Activated T-cell treated with anti-CD3 and anti-CD28 coated beads, Interleukin-2, amount 50 U/mL, for 24 hours (primary cell): ENCODE results near the gene SMYD3.
"Not testable (repeated sequence)": the region's sequence is repeated elsewhere in the genome, so short reads cannot be mapped to it uniquely, and the experiment has no call there.

Experiments used
- DNase-seq: peaks from one replicate; pipeline ENCODE4 v3.0.0-alpha.2; 2020
- H3K27ac Mint-ChIP-seq: 2 replicates; pipeline ENCODE4 v1.8.0; 2020; ENCODE audit warnings: mild to moderate bottlenecking, mixed read lengths
- H3K27me3 Mint-ChIP-seq: 2 replicates; pipeline ENCODE4 v1.8.0; 2020; ENCODE audit warnings: mixed read lengths
- H3K36me3 Mint-ChIP-seq: 2 replicates; pipeline ENCODE4 v1.8.0; 2020; ENCODE audit warnings: low read depth, mixed read lengths
- H3K4me1 Mint-ChIP-seq: 2 replicates; pipeline ENCODE4 v1.8.0; 2020; ENCODE audit warnings: low read depth, mixed read lengths
- H3K4me3 Mint-ChIP-seq: 2 replicates; pipeline ENCODE4 v1.8.0; 2020; ENCODE audit warnings: mild to moderate bottlenecking, moderate library complexity, mixed read lengths
- H3K9me3 Mint-ChIP-seq: 2 replicates; pipeline ENCODE4 v1.8.0; 2020; ENCODE audit warnings: mixed read lengths

Gene SMYD3

GRCh38 chr1:245965398-245965797 is 541.7 kb downstream of the SMYD3 start:
- no peak for DNase-seq
- Mint-ChIP-seq H3K27me3 (no peaks in the 10 kb centered on the region), H3K27ac (no peak overlapping the region), H3K4me1 (peaks cover 10% of the 10 kb centered on the region), H3K4me3 (no peak overlapping the region), H3K9me3 (no peaks in the 10 kb centered on the region), H3K36me3 (no peaks in the 10 kb centered on the region)

DNA sequence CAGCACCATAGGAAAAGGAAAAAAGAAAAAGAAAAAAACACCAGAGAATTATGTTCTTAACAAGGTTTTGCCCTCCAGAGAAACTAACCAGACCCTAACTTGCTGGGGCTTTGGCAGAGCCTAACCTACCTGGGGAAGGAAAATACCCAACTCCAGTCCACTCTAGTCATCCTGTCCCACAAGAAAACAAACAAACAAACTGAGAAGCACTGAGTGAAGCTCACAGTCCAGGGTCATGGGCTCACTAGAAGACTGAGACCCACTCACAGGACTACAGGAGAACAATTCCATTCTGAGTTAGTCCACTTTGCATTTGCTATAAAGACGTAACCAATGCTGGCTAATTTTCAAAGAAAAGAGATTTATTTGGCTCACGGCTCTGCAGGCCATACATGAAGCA is 543.4 kb downstream of the SMYD3 start:
- peaks cover 10% of the 10 kb centered on the region for H3K4me1 Mint-ChIP-seq
- H3K9me3 Mint-ChIP-seq, result no peaks in the 10 kb centered on the region
- no peak overlapping the region for H3K27ac Mint-ChIP-seq
- no peaks in the 10 kb centered on the region for H3K27me3 Mint-ChIP-seq
- no peak for DNase-seq
- no peaks in the 10 kb centered on the region for H3K36me3 Mint-ChIP-seq
- no peak overlapping the region for H3K4me3 Mint-ChIP-seq

DNA sequence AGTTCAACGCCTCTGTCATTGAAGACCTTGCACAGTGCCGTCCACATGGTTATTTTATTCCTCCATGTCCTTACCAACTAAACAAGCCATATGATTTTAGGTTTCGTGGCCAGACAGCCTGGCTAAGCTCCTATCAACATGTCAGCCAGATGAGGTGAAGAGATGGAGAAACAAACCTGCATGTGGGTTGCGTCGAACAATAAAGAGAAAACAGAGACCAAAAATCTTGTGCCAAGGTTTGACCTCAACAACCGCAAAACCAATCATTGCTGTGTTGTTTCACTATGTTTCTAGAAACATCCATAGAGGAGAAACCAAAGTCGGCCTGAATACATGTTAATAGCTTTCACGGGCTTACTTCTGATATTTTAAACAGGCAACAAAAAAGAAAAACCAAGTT is 544.6 kb downstream of the SMYD3 start:
- no peaks in the 10 kb centered on the region for H3K9me3 Mint-ChIP-seq
- H3K36me3 Mint-ChIP-seq, result no peaks in the 10 kb centered on the region
- DNase-seq, result no peak
- H3K4me3 Mint-ChIP-seq, result no peak overlapping the region
- no peak overlapping the region for H3K27ac Mint-ChIP-seq
- H3K27me3 Mint-ChIP-seq, result no peaks in the 10 kb centered on the region
- peaks cover 10% of the 10 kb centered on the region for H3K4me1 Mint-ChIP-seq

- no peaks in the 10 kb centered on the region for H3K9me3 Mint-ChIP-seq
- no peaks in the 10 kb centered on the region for H3K36me3 Mint-ChIP-seq
- H3K4me1 Mint-ChIP-seq, result peaks cover 10% of the 10 kb centered on the region
- H3K4me3 Mint-ChIP-seq, result no peak overlapping the region
- no peak for DNase-seq
- H3K27me3 Mint-ChIP-seq, result no peaks in the 10 kb centered on the region
- H3K27ac Mint-ChIP-seq, result no peak overlapping the region
Observed at GRCh38 chr1:245961137-245961540, 545.9 kb downstream of the SMYD3 start.

DNA sequence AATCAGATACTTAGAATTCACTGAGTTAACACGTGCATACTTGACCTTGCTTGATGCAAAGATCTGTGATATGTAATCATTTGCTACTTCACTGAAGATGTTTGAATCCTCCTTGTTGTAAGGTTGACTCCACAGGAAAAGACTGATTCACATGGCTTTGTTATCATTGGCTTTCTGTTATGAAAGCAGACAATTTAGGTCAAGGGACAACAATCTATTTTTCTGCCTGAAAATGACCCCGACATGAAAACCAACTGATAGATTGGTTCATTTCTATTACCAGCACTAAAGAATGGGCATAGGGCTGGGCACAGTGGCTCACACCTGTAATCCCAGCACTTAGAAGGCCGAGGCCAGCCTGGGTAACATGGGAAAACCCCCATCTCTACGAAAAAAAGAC is 546.9 kb downstream of the SMYD3 start:
- H3K36me3 Mint-ChIP-seq, result no peaks in the 10 kb centered on the region
- H3K27me3 Mint-ChIP-seq, result no peaks in the 10 kb centered on the region
- DNase-seq, result no peak
- no peaks in the 10 kb centered on the region for H3K9me3 Mint-ChIP-seq
- peaks cover 10% of the 10 kb centered on the region for H3K4me1 Mint-ChIP-seq
- H3K4me3 Mint-ChIP-seq, result no peak overlapping the region
- H3K27ac Mint-ChIP-seq, result no peak overlapping the region

GRCh38 chr1:245958016-245958415 is 549.1 kb downstream of the SMYD3 start:
- Mint-ChIP-seq H3K4me3 (no peak overlapping the region), H3K9me3 (no peaks in the 10 kb centered on the region), H3K36me3 (no peaks in the 10 kb centered on the region), H3K27ac (no peak overlapping the region), H3K4me1 (peaks cover 29% of the 10 kb centered on the region), H3K27me3 (no peaks in the 10 kb centered on the region)
- DNase-seq, result no peak

GRCh38 chr1:245957427-245957826 is 549.7 kb downstream of the SMYD3 start:
- H3K4me1 Mint-ChIP-seq, result peaks cover 35% of the 10 kb centered on the region

DNA sequence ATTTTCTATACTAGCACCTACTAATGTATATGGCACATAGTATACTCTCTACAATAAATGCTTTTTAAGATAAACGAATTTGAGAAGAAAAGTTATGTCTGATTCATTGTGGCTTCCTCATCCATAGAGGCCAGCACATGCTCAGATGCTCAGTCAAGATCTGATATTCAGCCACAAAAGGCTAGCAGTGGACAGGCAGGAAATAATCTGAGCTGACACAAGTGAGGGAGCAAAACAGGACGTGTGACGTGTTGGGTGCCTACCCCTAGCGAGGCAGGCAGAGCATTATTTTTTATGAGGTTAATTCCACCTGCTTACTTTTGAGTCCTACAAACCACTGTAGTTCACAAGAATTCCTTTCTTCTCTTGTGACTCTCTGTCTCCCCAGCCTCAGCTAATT is 550.9 kb downstream of the SMYD3 start:
- no peaks in the 10 kb centered on the region for H3K27me3 Mint-ChIP-seq
- H3K36me3 Mint-ChIP-seq, result no peaks in the 10 kb centered on the region
- H3K27ac Mint-ChIP-seq, result no peak overlapping the region
- no peak overlapping the region for H3K4me3 Mint-ChIP-seq
- H3K9me3 Mint-ChIP-seq, result no peaks in the 10 kb centered on the region
- peaks cover 39% of the 10 kb centered on the region for H3K4me1 Mint-ChIP-seq
- DNase-seq, result peak; percentile 36

More at GRCh38 chr1:245957427-245957826, 549.7 kb downstream of the SMYD3 start:
- Mint-ChIP-seq H3K4me3 (no peak overlapping the region), H3K9me3 (no peaks in the 10 kb centered on the region), H3K36me3 (no peaks in the 10 kb centered on the region), H3K27ac (no peak overlapping the region), H3K27me3 (no peaks in the 10 kb centered on the region)
- DNase-seq, result no peak

GRCh38 chr1:245953876-245954660 is 553.0 kb downstream of the SMYD3 start:
- H3K4me3 Mint-ChIP-seq, result peak overlapping the region; percentile 62
- no peaks in the 10 kb centered on the region for H3K9me3 Mint-ChIP-seq
- no peaks in the 10 kb centered on the region for H3K27me3 Mint-ChIP-seq
- H3K36me3 Mint-ChIP-seq, result no peaks in the 10 kb centered on the region
- H3K27ac Mint-ChIP-seq, result peak overlapping the region; percentile 89
- H3K4me1 Mint-ChIP-seq, result peaks cover 35% of the 10 kb centered on the region
- peak; percentile 39 for DNase-seq

GRCh38 chr1:245952383-245953026 is 554.6 kb downstream of the SMYD3 start:
- Mint-ChIP-seq H3K4me3 (peak overlapping the region; percentile 62), H3K36me3 (no peaks in the 10 kb centered on the region), H3K27ac (peak overlapping the region; percentile 89), H3K4me1 (peaks cover 35% of the 10 kb centered on the region), H3K9me3 (no peaks in the 10 kb centered on the region), H3K27me3 (no peaks in the 10 kb centered on the region)
- DNase-seq, result no peak

DNA sequence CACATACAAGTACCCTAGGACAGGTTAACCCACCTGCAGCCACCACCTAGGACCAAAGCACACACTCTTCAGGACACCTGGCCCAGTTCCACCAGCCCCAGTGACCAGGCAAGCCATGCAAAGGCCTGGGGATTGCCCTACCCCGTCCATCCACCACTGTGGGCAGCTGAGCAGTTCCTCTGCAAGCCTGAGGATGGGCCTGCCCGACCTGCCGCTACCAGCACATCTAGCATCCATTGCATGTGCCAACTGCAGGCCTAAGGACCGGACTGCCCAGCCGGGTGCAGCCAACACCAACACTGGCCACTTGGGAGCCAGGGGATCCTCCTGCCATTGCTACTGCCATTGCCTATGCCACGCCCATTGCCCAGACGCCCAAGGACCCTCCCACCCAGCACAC is 558.3 kb downstream of the SMYD3 start:
- Mint-ChIP-seq H3K4me3 (no peak overlapping the region), H3K36me3 (no peaks in the 10 kb centered on the region), H3K27ac (no peak overlapping the region), H3K9me3 (peaks cover 16% of the 10 kb centered on the region), H3K4me1 (peaks cover 19% of the 10 kb centered on the region), H3K27me3 (no peaks in the 10 kb centered on the region)
- no peak for DNase-seq

- Mint-ChIP-seq H3K4me1 (peaks cover 20% of the 10 kb centered on the region), H3K36me3 (no peaks in the 10 kb centered on the region), H3K9me3 (peaks cover 16% of the 10 kb centered on the region), H3K4me3 (no peak overlapping the region), H3K27ac (no peak overlapping the region), H3K27me3 (no peaks in the 10 kb centered on the region)
- DNase-seq, result no peak
Observed at GRCh38 chr1:245946905-245947304, 560.2 kb downstream of the SMYD3 start.

- H3K4me3 Mint-ChIP-seq, H3K36me3 Mint-ChIP-seq, H3K27ac Mint-ChIP-seq, H3K27me3 Mint-ChIP-seq, DNase-seq: not testable (repeated sequence)
- Mint-ChIP-seq H3K4me1 (peaks cover 23% of the 10 kb centered on the region), H3K9me3 (peaks cover 16% of the 10 kb centered on the region)
Observed at GRCh38 chr1:245945136-245945535, 561.9 kb downstream of the SMYD3 start.

- peaks cover 16% of the 10 kb centered on the region for H3K9me3 Mint-ChIP-seq
- peaks cover 23% of the 10 kb centered on the region for H3K4me1 Mint-ChIP-seq
- H3K27me3 Mint-ChIP-seq, result no peaks in the 10 kb centered on the region
- H3K27ac Mint-ChIP-seq, result peak overlapping the region; percentile 5
- DNase-seq, result no peak
- H3K36me3 Mint-ChIP-seq, result no peaks in the 10 kb centered on the region
- no peak overlapping the region for H3K4me3 Mint-ChIP-seq
Observed at GRCh38 chr1:245942856-245943255, 564.2 kb downstream of the SMYD3 start.

GRCh38 chr1:245941771-245942170 is 565.3 kb downstream of the SMYD3 start:
- peaks cover 26% of the 10 kb centered on the region for H3K4me1 Mint-ChIP-seq
- not testable (repeated sequence) for DNase-seq

More at GRCh38 chr1:245941771-245942170, 565.3 kb downstream of the SMYD3 start:
- not testable (repeated sequence) for H3K4me3 Mint-ChIP-seq, H3K27ac Mint-ChIP-seq, H3K36me3 Mint-ChIP-seq, H3K27me3 Mint-ChIP-seq
- peaks cover 16% of the 10 kb centered on the region for H3K9me3 Mint-ChIP-seq
